Measurements from ENCODE around the gene SPATS2L. TPM values are rescaled to one million over a fixed set of nuclear protein-coding genes. Genes with fewer than 3 reads are reported as not detected.

SPATS2L gene
- total and polyA plus RNA-seq, 5 donors from 2014 or later, result 9.9 to 20.9 (median 19.2) TPM

DNA sequence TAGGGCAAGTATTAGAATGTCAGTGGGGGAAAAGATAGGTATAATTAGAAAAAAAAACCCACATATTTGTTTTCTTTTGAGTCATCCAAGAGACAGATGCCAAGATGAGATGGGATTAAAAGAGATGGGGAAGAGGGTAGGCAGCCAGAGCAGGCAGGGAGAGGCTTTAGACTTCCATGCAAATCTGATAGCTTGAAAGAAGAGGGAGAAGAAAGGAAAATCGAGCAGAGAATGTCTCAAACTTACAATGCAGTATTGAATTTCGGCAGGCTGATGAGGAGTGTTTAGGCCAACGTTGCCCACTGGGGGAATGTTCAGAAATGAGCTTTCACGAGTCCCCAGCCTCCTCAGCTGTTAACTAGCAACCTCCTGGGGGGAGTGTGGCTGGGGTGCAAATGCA is 91.3 kb downstream of the SPATS2L start:
- peak overlapping the region in 1 of 4 donors; percentile 76 for H3K4me3 Mint-ChIP-seq
- no peaks in the 10 kb centered on the region for H3K9me3 ChIP-seq (ENCODE audit: control insufficient read depth in 2 of 2, low read length in 2 of 2)
- H3K36me3 ChIP-seq (ENCODE audit: control insufficient read depth, insufficient read depth, low read length), result no peaks in the 10 kb centered on the region
- ATAC-seq (ENCODE audit: low read depth in 2 of 2) (no peak), DNase-seq (no peak)
- H3K27me3 Mint-ChIP-seq, result no peaks in the 10 kb centered on the region
- no peaks in the 10 kb centered on the region for H3K4me1 ChIP-seq (ENCODE audit: control insufficient read depth, insufficient read depth, low read length, poor library complexity, severe bottlenecking)
- peaks cover 0 to 6% (median 0%) of the 10 kb centered on the region in 4 donors for H3K4me1 Mint-ChIP-seq
- H3K9me3 Mint-ChIP-seq, result peaks cover 0 to 2% (median 0%) of the 10 kb centered on the region in 7 donors
- H3K27ac ChIP-seq (ENCODE audit: insufficient read depth, low read length, poor library complexity, severe bottlenecking), result no peak overlapping the region
- H3K4me3 ChIP-seq (ENCODE audit: low read depth, low read length), result no peak overlapping the region
- H3K27ac Mint-ChIP-seq, result peak overlapping the region in 1 of 3 donors; percentile 2
- H3K27me3 ChIP-seq (ENCODE audit: control insufficient read depth, insufficient read depth, low read length), result no peaks in the 10 kb centered on the region
- peaks cover 7% of the 10 kb centered on the region for H3K36me3 Mint-ChIP-seq

DNA sequence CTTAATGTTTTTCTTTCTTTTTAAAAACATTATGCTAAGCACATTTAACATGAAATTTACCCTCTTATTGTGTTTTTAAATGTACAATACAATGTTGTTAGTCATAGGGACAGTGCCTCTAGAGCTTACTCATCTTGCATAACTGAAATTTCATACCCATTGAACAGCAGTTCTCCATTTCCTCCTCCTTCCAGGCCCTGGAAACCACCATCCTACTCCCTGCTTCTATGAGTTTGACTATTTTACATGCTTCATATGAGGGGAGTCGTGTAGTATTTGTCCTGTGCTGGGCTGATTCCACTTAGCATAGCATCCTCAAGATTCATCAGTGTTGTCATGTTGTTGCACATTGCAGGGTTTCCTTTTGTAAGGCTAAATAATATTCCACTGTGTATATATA is 92.6 kb downstream of the SPATS2L start:
- no peak overlapping the region for H3K4me3 Mint-ChIP-seq
- no peaks in the 10 kb centered on the region for H3K27me3 ChIP-seq (ENCODE audit: control insufficient read depth, insufficient read depth, low read length)
- H3K4me1 ChIP-seq (ENCODE audit: control insufficient read depth, insufficient read depth, low read length, poor library complexity, severe bottlenecking), result no peaks in the 10 kb centered on the region
- no peak overlapping the region for H3K27ac ChIP-seq (ENCODE audit: insufficient read depth, low read length, poor library complexity, severe bottlenecking)
- H3K36me3 ChIP-seq (ENCODE audit: control insufficient read depth, insufficient read depth, low read length), result no peaks in the 10 kb centered on the region
- no peaks in the 10 kb centered on the region for H3K9me3 ChIP-seq (ENCODE audit: control insufficient read depth in 2 of 2, low read length in 2 of 2)
- H3K27me3 Mint-ChIP-seq, result no peaks in the 10 kb centered on the region
- no peak for DNase-seq
- H3K9me3 Mint-ChIP-seq, result peaks cover 0 to 2% (median 0%) of the 10 kb centered on the region in 7 donors
- H3K36me3 Mint-ChIP-seq, result peaks cover 7% of the 10 kb centered on the region
- no peak for ATAC-seq (ENCODE audit: low read depth in 2 of 2)
- peaks cover 0 to 6% (median 0%) of the 10 kb centered on the region in 4 donors for H3K4me1 Mint-ChIP-seq
- H3K4me3 ChIP-seq (ENCODE audit: low read depth, low read length), result no peak overlapping the region
- no peak overlapping the region for H3K27ac Mint-ChIP-seq

DNA sequence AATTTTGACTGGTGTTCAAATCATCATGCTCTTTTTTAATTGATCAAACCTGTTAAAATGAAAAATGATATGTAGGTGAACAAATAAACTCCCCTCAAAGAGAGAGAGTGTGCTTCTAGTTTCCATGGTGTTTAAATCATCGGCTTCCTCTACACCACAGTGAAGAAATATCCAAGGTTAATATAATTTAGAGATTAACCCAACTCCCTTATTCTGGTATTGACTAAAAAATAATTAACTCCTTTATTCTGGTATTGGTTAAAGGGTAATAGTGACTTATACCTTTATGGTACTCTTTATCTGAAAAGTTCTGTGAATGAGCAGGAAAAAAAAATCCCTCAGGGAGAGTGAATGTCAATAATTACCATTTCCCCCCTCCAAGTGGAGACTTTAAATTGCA is 93.1 kb downstream of the SPATS2L start:
- H3K4me1 Mint-ChIP-seq, result peaks cover 0 to 6% (median 0%) of the 10 kb centered on the region in 4 donors

DNA sequence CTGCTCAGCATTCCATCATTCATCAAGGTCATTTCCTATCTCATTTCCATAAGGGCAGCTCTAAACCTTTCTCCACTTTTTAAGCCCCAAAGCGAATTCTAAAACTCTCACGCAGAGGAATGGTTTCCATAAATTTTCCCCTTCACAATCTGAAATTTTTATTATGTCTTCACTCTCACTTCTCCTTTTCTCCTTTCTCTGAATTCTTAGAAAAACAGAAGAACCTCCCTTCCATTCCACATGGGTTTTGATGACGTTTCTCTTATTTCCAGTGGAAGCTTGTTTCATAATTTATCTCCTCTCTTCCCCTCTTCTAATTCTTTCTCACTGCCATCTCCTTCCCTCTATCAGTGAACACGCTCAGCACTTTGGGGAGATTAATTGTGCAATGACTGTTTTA is 97.3 kb downstream of the SPATS2L start:
- no peaks in the 10 kb centered on the region for H3K27me3 Mint-ChIP-seq
- H3K27ac Mint-ChIP-seq, result no peak overlapping the region
- H3K36me3 Mint-ChIP-seq, result peaks cover 7% of the 10 kb centered on the region
- no peaks in the 10 kb centered on the region for H3K9me3 Mint-ChIP-seq
- no peaks in the 10 kb centered on the region for H3K27me3 ChIP-seq (ENCODE audit: control insufficient read depth, insufficient read depth, low read length)
- H3K4me3 ChIP-seq (ENCODE audit: low read depth, low read length), result no peak overlapping the region
- ATAC-seq (ENCODE audit: low read depth in 2 of 2) (no peak), DNase-seq (no peak)
- H3K36me3 ChIP-seq (ENCODE audit: control insufficient read depth, insufficient read depth, low read length), result no peaks in the 10 kb centered on the region
- no peaks in the 10 kb centered on the region for H3K4me1 ChIP-seq (ENCODE audit: control insufficient read depth, insufficient read depth, low read length, poor library complexity, severe bottlenecking)
- H3K9me3 ChIP-seq (ENCODE audit: control insufficient read depth in 2 of 2, low read length in 2 of 2), result no peaks in the 10 kb centered on the region
- peaks cover 10 to 20% (median 15%) of the 10 kb centered on the region in 4 donors for H3K4me1 Mint-ChIP-seq
- no peak overlapping the region for H3K4me3 Mint-ChIP-seq
- H3K27ac ChIP-seq (ENCODE audit: insufficient read depth, low read length, poor library complexity, severe bottlenecking), result no peak overlapping the region

More for the DNA sequence above, 93.1 kb downstream of the SPATS2L start:
- Mint-ChIP-seq H3K27ac (no peak overlapping the region), H3K9me3 (no peaks in the 10 kb centered on the region), H3K27me3 (no peaks in the 10 kb centered on the region), H3K4me3 (no peak overlapping the region), H3K36me3 (peaks cover 7% of the 10 kb centered on the region)
- ATAC-seq (ENCODE audit: low read depth in 2 of 2) (no peak), DNase-seq (no peak)
- no peaks in the 10 kb centered on the region for H3K4me1 ChIP-seq (ENCODE audit: control insufficient read depth, insufficient read depth, low read length, poor library complexity, severe bottlenecking)
- H3K27me3 ChIP-seq (ENCODE audit: control insufficient read depth, insufficient read depth, low read length), result no peaks in the 10 kb centered on the region
- no peak overlapping the region for H3K4me3 ChIP-seq (ENCODE audit: low read depth, low read length)
- H3K27ac ChIP-seq (ENCODE audit: insufficient read depth, low read length, poor library complexity, severe bottlenecking), result no peak overlapping the region
- no peaks in the 10 kb centered on the region for H3K9me3 ChIP-seq (ENCODE audit: control insufficient read depth in 2 of 2, low read length in 2 of 2)
- no peaks in the 10 kb centered on the region for H3K36me3 ChIP-seq (ENCODE audit: control insufficient read depth, insufficient read depth, low read length)

DNA sequence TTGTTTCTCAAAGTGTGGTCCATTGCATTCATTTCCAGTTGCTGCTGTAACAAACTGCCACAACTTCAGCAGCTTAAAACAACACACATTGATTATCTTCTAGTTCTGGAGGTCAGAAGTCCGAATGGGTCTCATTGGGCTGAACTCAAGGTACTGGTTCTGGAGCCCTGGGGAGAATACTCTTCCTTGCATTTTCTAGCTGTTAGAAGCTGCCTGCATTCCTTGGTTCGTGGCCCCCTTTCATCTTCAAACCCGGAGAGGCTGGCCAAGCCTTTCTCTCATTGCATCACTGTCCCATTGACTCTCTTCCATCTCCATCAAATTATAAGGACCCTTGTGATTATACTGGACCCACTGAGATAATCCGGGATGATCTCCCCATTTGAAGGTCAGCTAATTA is 98.1 kb downstream of the SPATS2L start:
- Mint-ChIP-seq H3K9me3 (no peaks in the 10 kb centered on the region), H3K27ac (peak overlapping the region in 1 of 3 donors; percentile 16)
- no peak overlapping the region for H3K27ac ChIP-seq (ENCODE audit: insufficient read depth, low read length, poor library complexity, severe bottlenecking)

DNA sequence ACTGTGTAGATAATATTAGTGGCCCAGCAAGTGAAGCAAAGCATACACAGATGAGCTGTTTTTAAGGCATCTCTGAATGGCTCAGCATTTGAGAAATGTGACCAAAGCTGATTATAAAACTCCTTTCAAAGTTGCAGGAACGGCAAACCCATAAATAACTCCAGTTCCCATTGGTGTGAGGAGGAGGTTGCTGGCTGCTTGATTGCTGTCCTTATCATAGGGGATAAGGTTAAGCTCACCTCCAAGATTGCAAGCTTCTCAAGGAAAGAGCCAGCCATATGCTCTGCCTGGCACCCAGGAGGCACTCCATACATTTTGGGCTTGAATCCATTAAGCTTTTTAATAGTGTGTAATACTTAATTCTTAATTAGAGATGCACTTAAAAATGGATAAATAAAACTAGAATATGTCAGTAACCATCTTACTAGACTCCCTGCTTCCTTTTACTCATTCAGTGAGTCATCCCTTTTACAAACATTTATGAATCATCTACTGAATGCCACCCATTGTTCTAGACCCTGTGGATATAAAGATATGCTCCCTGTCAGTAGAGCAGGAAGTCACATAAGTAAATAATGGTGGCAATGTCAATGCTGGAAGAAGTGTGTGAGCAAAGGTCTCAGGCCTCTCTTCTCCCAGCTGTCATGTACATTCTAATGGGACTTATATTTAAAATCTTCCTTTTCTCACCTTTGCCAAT is 99.3 kb downstream of the SPATS2L start:
- Mint-ChIP-seq H3K4me3 (no peak overlapping the region), H3K27ac (no peak overlapping the region), H3K36me3 (peaks cover 7% of the 10 kb centered on the region), H3K27me3 (no peaks in the 10 kb centered on the region), H3K4me1 (peaks cover 10 to 30% (median 18%) of the 10 kb centered on the region in 4 donors), H3K9me3 (no peaks in the 10 kb centered on the region)
- no peaks in the 10 kb centered on the region for H3K36me3 ChIP-seq (ENCODE audit: control insufficient read depth, insufficient read depth, low read length)
- peak in 1 of 3 donors; percentile 40 for DNase-seq
- H3K4me1 ChIP-seq (ENCODE audit: control insufficient read depth, insufficient read depth, low read length, poor library complexity, severe bottlenecking), result no peaks in the 10 kb centered on the region
- no peaks in the 10 kb centered on the region for H3K27me3 ChIP-seq (ENCODE audit: control insufficient read depth, insufficient read depth, low read length)
- ATAC-seq (ENCODE audit: low read depth in 2 of 2), result peak; percentile 87 to 89
- no peaks in the 10 kb centered on the region for H3K9me3 ChIP-seq (ENCODE audit: control insufficient read depth in 2 of 2, low read length in 2 of 2)
- H3K4me3 ChIP-seq (ENCODE audit: low read depth, low read length), result no peak overlapping the region
- no peak overlapping the region for H3K27ac ChIP-seq (ENCODE audit: insufficient read depth, low read length, poor library complexity, severe bottlenecking)

More for the DNA sequence above, 98.1 kb downstream of the SPATS2L start:
- Mint-ChIP-seq H3K4me1 (peaks cover 10 to 24% (median 18%) of the 10 kb centered on the region in 4 donors), H3K27me3 (no peaks in the 10 kb centered on the region), H3K36me3 (peaks cover 7% of the 10 kb centered on the region), H3K4me3 (no peak overlapping the region)
- ATAC-seq (ENCODE audit: low read depth in 2 of 2) (no peak), DNase-seq (no peak)
- H3K27me3 ChIP-seq (ENCODE audit: control insufficient read depth, insufficient read depth, low read length), result no peaks in the 10 kb centered on the region
- no peaks in the 10 kb centered on the region for H3K4me1 ChIP-seq (ENCODE audit: control insufficient read depth, insufficient read depth, low read length, poor library complexity, severe bottlenecking)
- no peaks in the 10 kb centered on the region for H3K9me3 ChIP-seq (ENCODE audit: control insufficient read depth in 2 of 2, low read length in 2 of 2)
- no peak overlapping the region for H3K4me3 ChIP-seq (ENCODE audit: low read depth, low read length)
- H3K36me3 ChIP-seq (ENCODE audit: control insufficient read depth, insufficient read depth, low read length), result no peaks in the 10 kb centered on the region

DNA sequence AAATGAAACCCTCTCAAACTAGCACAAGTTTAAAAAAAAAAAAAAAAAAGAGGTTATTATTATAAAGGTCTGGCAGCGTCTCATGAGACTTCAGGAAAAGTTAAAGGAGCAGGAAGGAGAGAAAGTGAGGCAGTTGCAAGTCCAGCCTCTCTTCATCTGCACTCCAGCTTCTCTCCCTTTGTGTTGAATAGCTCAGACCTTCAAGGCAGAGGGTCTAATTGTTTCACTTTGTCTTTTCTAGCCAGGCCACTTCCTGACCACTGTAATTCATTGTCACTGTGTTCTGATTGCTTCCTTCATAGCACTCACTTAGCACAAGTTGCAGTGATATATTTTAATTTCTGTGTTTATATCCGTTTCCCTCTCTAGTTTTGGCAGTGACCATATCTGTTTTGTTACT is 99.9 kb downstream of the SPATS2L start:
- Mint-ChIP-seq H3K27ac (no peak overlapping the region), H3K9me3 (no peaks in the 10 kb centered on the region), H3K27me3 (no peaks in the 10 kb centered on the region), H3K4me1 (peaks cover 10 to 33% (median 18%) of the 10 kb centered on the region in 4 donors), H3K36me3 (peaks cover 7% of the 10 kb centered on the region), H3K4me3 (no peak overlapping the region)
- ATAC-seq (ENCODE audit: low read depth in 2 of 2) (no peak), DNase-seq (no peak)
- Histone ChIP-seq H3K27ac (ENCODE audit: insufficient read depth, low read length, poor library complexity, severe bottlenecking) (no peak overlapping the region), H3K27me3 (ENCODE audit: control insufficient read depth, insufficient read depth, low read length) (no peaks in the 10 kb centered on the region), H3K4me3 (ENCODE audit: low read depth, low read length) (no peak overlapping the region), H3K9me3 (ENCODE audit: control insufficient read depth in 2 of 2, low read length in 2 of 2) (no peaks in the 10 kb centered on the region), H3K36me3 (ENCODE audit: control insufficient read depth, insufficient read depth, low read length) (no peaks in the 10 kb centered on the region), H3K4me1 (ENCODE audit: control insufficient read depth, insufficient read depth, low read length, poor library complexity, severe bottlenecking) (no peaks in the 10 kb centered on the region)
